Neural progenitor cell (in vitro differentiated cells): ENCODE results near the gene BCKDHB.

Experiments used
- CTCF ChIP-seq: fragments of 200-600 bp; sonication (generic); IDR thresholded peaks from 2 replicates; pipeline ENCODE4 v1.5.1; 2017; ENCODE audit warnings: antibody characterized with exemption, mild to moderate bottlenecking
- EZH2phosphoT487 ChIP-seq: fragments of 200-600 bp; sonication (generic); IDR thresholded peaks from 2 replicates; pipeline ENCODE4 v1.6.1; 2017; ENCODE audit warnings: antibody characterized with exemption

- TF ChIP-seq CTCF (no peak), EZH2phosphoT487 (no peak)
Measured at GRCh38 chr6:80356545-80356944, 250.1 kb downstream of the BCKDHB start.
